B cell (primary cell): Measurements from ENCODE around the gene CD109. TPM values are rescaled to one million over a fixed set of nuclear protein-coding genes. Genes with fewer than 3 reads are reported as not detected.
"Not testable (repeated sequence)": the region's sequence is repeated elsewhere in the genome, so short reads cannot be mapped to it uniquely, and the experiment has no call there.

Experiments used
- ATAC-seq: fragments of 200-7000 bp; cut with Tn5 transposase; one replicate; pipeline ENCODE4 v1.10.0; 2021; ENCODE audit warnings: low read depth, mild to moderate bottlenecking, moderate number of reproducible peaks, moderate library complexity
- CTCF ChIA-PET: fragments of 350-600 bp; sonication (Branson Sonifier 250); formaldehyde crosslinking; loops from one replicate; lab custom pipeline; 2021; ENCODE audit warnings: antibody characterized with exemption, inconsistent platforms; lab: Charles Lee
- POLR2A ChIA-PET: fragments of 350-600 bp; sonication (Branson Sonifier 250); formaldehyde crosslinking; loops from one replicate; lab custom pipeline; 2021; ENCODE audit warnings: antibody characterized with exemption; lab: Charles Lee
- DNase-seq: peaks from one replicate; pipeline ENCODE4 v3.0.0; 2013
- H2AFZ ChIP-seq: 2 replicates; pipeline ENCODE4 v1.6.1; 2012; ENCODE audit warnings: mild to moderate bottlenecking, low read depth, low read length; ENCODE audit not compliant: insufficient read depth, poor library complexity, severe bottlenecking
- H3K27ac ChIP-seq, 2 donors: 1 replicate in 1 of 2; 2 replicates in 1 of 2; pipeline ENCODE4 v1.5.1; 2012 to 2013; ENCODE audit warnings: low read length in 2 of 2, mild to moderate bottlenecking in 2 of 2, moderate library complexity in 1 of 2
- H3K27me3 ChIP-seq, 4 experiments: fragments of 200-600 bp in 1 of 4; sonication (generic) in 1 of 4; replicated peaks in 1 of 4; 1 replicate in 2 of 4; 2 replicates in 2 of 4; pipeline versions ENCODE4 v1.6.1 to v1.7.0; 2013 to 2016; ENCODE audit warnings: low read length in 3 of 4, mild to moderate bottlenecking in 2 of 4, mixed read lengths in 1 of 4, moderate library complexity in 1 of 4; ENCODE audit not compliant: insufficient read depth in 4 of 4, control insufficient read depth in 3 of 4; ENCODE audit errors: control extremely low read depth in 1 of 4
- H3K36me3 ChIP-seq, 2 experiments: replicated peaks in 1 of 2; 1 replicate in 1 of 2; 2 replicates in 1 of 2; pipeline versions ENCODE4 v1.6.1 to v1.7.1; 2013; ENCODE audit warnings: low read length in 1 of 2; ENCODE audit not compliant: insufficient read depth in 2 of 2, control insufficient read depth in 1 of 2; ENCODE audit errors: control extremely low read depth in 1 of 2, extremely low read depth in 1 of 2
- H3K4me1 ChIP-seq, 2 donors: fragments of 200-600 bp in 1 of 2; sonication (generic) in 1 of 2; 1 replicate in 1 of 2; 2 replicates in 1 of 2; pipeline versions ENCODE4 v1.5.1 to v1.6.1; 2013 to 2017; ENCODE audit warnings: low read length in 2 of 2; ENCODE audit not compliant: control insufficient read depth in 2 of 2, insufficient read depth in 2 of 2
- H3K4me2 ChIP-seq: replicated peaks from 2 replicates; pipeline ENCODE3; 2012; ENCODE audit warnings: mild to moderate bottlenecking, low read depth, low read length; ENCODE audit not compliant: poor library complexity, severe bottlenecking
- H3K4me3 ChIP-seq, 5 experiments: fragments of 200-600 bp in 1 of 5; sonication (generic) in 1 of 5; 1 replicate in 3 of 5; 2 replicates in 2 of 5; pipeline versions ENCODE4 v1.5.1 to v1.7.0; 2011 to 2016; ENCODE audit warnings: low read length in 4 of 5, mild to moderate bottlenecking in 4 of 5, low read depth in 2 of 5, control low read depth in 1 of 5, moderate library complexity in 1 of 5; ENCODE audit not compliant: insufficient read depth in 1 of 5; ENCODE audit errors: control extremely low read depth in 1 of 5, extremely low read depth in 1 of 5
- H3K79me2 ChIP-seq: fragments of 200-600 bp; sonication (generic); one replicate; pipeline ENCODE4 v1.6.0; 2016; ENCODE audit warnings: low read length; ENCODE audit not compliant: control insufficient read depth, insufficient read depth
- H3K9ac ChIP-seq: fragments of 200-600 bp; sonication (generic); 2 replicates; pipeline ENCODE4 v1.6.1; 2017; ENCODE audit warnings: mild to moderate bottlenecking, low read length, moderate library complexity
- H3K9me3 ChIP-seq, 3 donors: one replicate each; pipeline versions ENCODE4 v1.6.1 to v1.7.1; 2013; ENCODE audit warnings: low read length in 2 of 3; ENCODE audit not compliant: control insufficient read depth in 2 of 3, insufficient read depth in 1 of 3; ENCODE audit errors: control extremely low read depth in 1 of 3
- H4K20me1 ChIP-seq: 2 replicates; pipeline ENCODE4 v1.6.0; 2012; ENCODE audit warnings: mild to moderate bottlenecking, low read length; ENCODE audit not compliant: insufficient read depth, control insufficient read depth, poor library complexity, severe bottlenecking
- H3K27ac Mint-ChIP-seq: one replicate; pipeline ENCODE4 v1.8.0; 2021; ENCODE audit warnings: mixed read lengths
- H3K27me3 Mint-ChIP-seq: one replicate; pipeline ENCODE4 v1.8.0; 2021; ENCODE audit warnings: mixed read lengths
- H3K4me1 Mint-ChIP-seq: one replicate; pipeline ENCODE4 v1.8.0; 2021; ENCODE audit warnings: mixed read lengths
- H3K4me3 Mint-ChIP-seq: one replicate; pipeline ENCODE4 v1.8.0; 2021; ENCODE audit warnings: mixed read lengths
- H3K9me3 Mint-ChIP-seq: one replicate; pipeline ENCODE4 v1.8.0; 2022; ENCODE audit warnings: mixed read lengths; ENCODE audit not compliant: insufficient read depth
- CTCF ChIP-seq: fragments of 200-600 bp; IDR thresholded peaks from one replicate; pipeline ENCODE4 v1.8.0; 2022; ENCODE audit warnings: antibody characterized with exemption, mild to moderate bottlenecking
- EZH2 ChIP-seq: IDR thresholded peaks from 2 replicates; pipeline ENCODE4 v1.6.1; 2012; ENCODE audit warnings: borderline replicate concordance, low read depth, mild to moderate bottlenecking, moderate library complexity, low read length; ENCODE audit not compliant: insufficient read depth, poor library complexity, severe bottlenecking
- WGBS: methylation state at CpG from one replicate; pipeline ENCODE4 v1.1.5; 2013; ENCODE audit warnings: missing lambda C conversion rate; ENCODE audit not compliant: insufficient coverage; 5-methylcytosine and 5-hydroxymethylcytosine counted together
- intact Hi-C: fragments of 100-400 bp; cut with micrococcal nuclease; formaldehyde crosslinking; loops from one replicate; pipeline ENCODE4 v1.10.0; 2022
- polyA plus RNA-seq: library from polyadenylated mRNA; depleted of rRNA; stranded (reverse); fragments of >200 nt; gene quantifications from 2 replicates; pipeline ENCODE4 v1.2.3, GENCODE V29; 2012
- total RNA-seq, 2 donors: library from RNA; stranded (reverse); fragments of 120-200 nt in 1 of 2; gene quantifications; 1 replicate in 1 of 2; 2 replicates in 1 of 2; pipeline versions ENCODE4 v1.2.3 to v1.2.4, GENCODE V29; 2013 to 2022

The CD109 gene
- total and polyA plus RNA-seq, 2 donors (not counting 1 experiment from before 2014, with no cell fraction given): 0.15 TPM; not detected in 1

- peaks cover 3 to 7% of the 10 kb centered on the region in 2 donors for H3K4me1 ChIP-seq
- no peak overlapping the region for H3K4me2 ChIP-seq
- intact Hi-C loops: no loop called here
- DNase-seq: no peak
- no peaks in the 10 kb centered on the region for H3K9me3 ChIP-seq
- no peak overlapping the region for H3K27ac ChIP-seq
- no peak overlapping the region for H3K27ac Mint-ChIP-seq
- peaks cover 3% of the 10 kb centered on the region for H3K27me3 Mint-ChIP-seq
- H3K9me3 Mint-ChIP-seq: no peaks in the 10 kb centered on the region
- no peaks in the 10 kb centered on the region for H3K27me3 ChIP-seq
- peaks cover 7% of the 10 kb centered on the region for H3K4me1 Mint-ChIP-seq
- ChIA-PET CTCF (no interaction called here), POLR2A (no interaction called here)
- no peak for ATAC-seq
- H3K79me2 ChIP-seq: no peaks in the 10 kb centered on the region
- no CpG with 5 or more reads among the region's 5 CpGs for WGBS
- TF ChIP-seq CTCF: no peak
- TF ChIP-seq EZH2: no peak
- no peak overlapping the region for H3K9ac ChIP-seq
- no peak overlapping the region for H3K4me3 Mint-ChIP-seq
- H3K4me3 ChIP-seq: no peak overlapping the region
- no peaks in the 10 kb centered on the region for H3K36me3 ChIP-seq
- no peaks in the 10 kb centered on the region for H4K20me1 ChIP-seq
- H2AFZ ChIP-seq: no peak overlapping the region
Observed at GRCh38 chr6:73712535-73713173, 16.7 kb downstream of the CD109 start.

GRCh38 chr6:73713426-73714147, 17.6 kb downstream of the CD109 start:
- no peaks in the 10 kb centered on the region for H3K9me3 ChIP-seq
- TF ChIP-seq EZH2 (no peak), CTCF (no peak)
- POLR2A ChIA-PET: interaction anchor here (0.5 kb wide), 1 partner anchor 10 kb away, joined by 3 read pairs; no protein-coding TSS in a partner anchor
- H3K4me2 ChIP-seq: peak overlapping the region; percentile 24
- no peak for DNase-seq
- 17% methylated on average over 1 of the region's 8 CpGs for WGBS
- H3K4me3 Mint-ChIP-seq: no peak overlapping the region
- H3K79me2 ChIP-seq: no peaks in the 10 kb centered on the region
- intact Hi-C loops: no loop called here
- H3K27me3 ChIP-seq: no peaks in the 10 kb centered on the region
- peaks cover 7% of the 10 kb centered on the region for H3K4me1 Mint-ChIP-seq
- H3K36me3 ChIP-seq: no peaks in the 10 kb centered on the region
- no peak overlapping the region for H3K27ac ChIP-seq
- H3K27ac Mint-ChIP-seq: no peak overlapping the region
- H3K4me1 ChIP-seq: peaks cover 3 to 7% of the 10 kb centered on the region in 2 donors
- H3K27me3 Mint-ChIP-seq: peaks cover 6% of the 10 kb centered on the region
- CTCF ChIA-PET: no interaction called here
- no peaks in the 10 kb centered on the region for H4K20me1 ChIP-seq
- no peak for ATAC-seq
- H3K9me3 Mint-ChIP-seq: no peaks in the 10 kb centered on the region
- no peak overlapping the region for H3K4me3 ChIP-seq
- peak overlapping the region; percentile 64 for H2AFZ ChIP-seq
- H3K9ac ChIP-seq: no peak overlapping the region

GRCh38 chr6:73715111-73715508, 19.1 kb downstream of the CD109 start:
- H3K9ac ChIP-seq, H3K79me2 ChIP-seq, H3K27ac Mint-ChIP-seq, POLR2A ChIA-PET, intact Hi-C loops, DNase-seq, CTCF ChIA-PET, H3K4me1 Mint-ChIP-seq, H3K4me3 Mint-ChIP-seq, H2AFZ ChIP-seq, ATAC-seq, H3K9me3 ChIP-seq, H3K4me2 ChIP-seq, H3K27me3 ChIP-seq, H3K36me3 ChIP-seq, H3K4me3 ChIP-seq, H3K9me3 Mint-ChIP-seq, H3K27ac ChIP-seq, H4K20me1 ChIP-seq, H3K27me3 Mint-ChIP-seq, H3K4me1 ChIP-seq: not testable (repeated sequence)
- 100% methylated on average over 2 of the region's 5 CpGs for WGBS
